Epithelial cell of prostate (primary cell): ENCODE data around the gene MACROH2A2.
A peak's percentile ranks its signal among the peaks of the same experiment; 100 is the strongest.
"Not testable (repeated sequence)": the region's sequence is repeated elsewhere in the genome, so short reads cannot be mapped to it uniquely, and the experiment has no call there.

ENCODE experiments used
- DNase-seq: peaks from one replicate; pipeline ENCODE4 v3.0.0-alpha.2; 2011; ENCODE audit warnings: low read depth, low spot score
- H3K27ac ChIP-seq: fragments of 450-650 bp; 2 replicates; pipeline ENCODE4 v1.5.1; 2017; ENCODE audit warnings: mild to moderate bottlenecking

The MACROH2A2 gene

DNA sequence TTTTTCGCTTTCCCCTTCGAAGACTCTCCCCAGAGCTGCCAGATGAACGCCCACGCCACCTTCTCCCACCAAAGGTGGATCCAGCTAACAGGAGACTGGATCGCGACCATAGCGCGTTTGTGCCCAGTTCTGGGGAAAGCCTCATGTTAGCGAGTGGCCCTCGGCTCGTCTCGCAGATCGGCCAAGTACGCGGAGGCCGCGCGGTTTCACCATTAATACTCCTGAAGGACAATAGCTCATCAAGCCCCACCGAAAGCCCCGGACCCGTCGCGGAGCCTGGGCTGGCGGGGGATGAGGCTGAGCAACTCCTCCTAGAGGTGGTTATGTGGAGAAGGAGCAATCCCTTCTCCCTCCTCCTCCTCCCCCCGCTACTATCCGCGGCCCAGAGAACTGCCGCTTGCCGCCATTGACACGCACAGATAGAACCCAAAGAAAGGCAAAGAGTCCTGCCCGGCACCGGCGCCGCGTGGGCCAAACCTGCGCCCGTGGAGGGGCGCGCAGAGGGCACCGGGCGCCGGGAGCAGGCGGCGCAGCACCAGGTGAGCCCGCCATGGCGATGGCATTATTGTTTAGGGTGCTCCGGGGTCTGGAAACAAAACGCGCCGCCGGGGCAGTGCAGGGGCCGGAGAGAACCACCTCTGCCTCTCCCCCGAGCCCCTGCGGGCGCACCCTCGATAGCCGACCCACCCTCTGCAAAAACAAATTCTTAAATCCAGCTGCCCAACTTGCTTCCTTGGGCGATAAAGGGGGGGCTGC is at the start of gene MACROH2A2:
Gene MACROH2A2 (plus strand): TSS at position 385 of the 756 bp plus-strand sequence. CDS start 22,813 bp downstream, outside the sequence.
- peak within 1 kb of the TSS; percentile 41 for H3K27ac ChIP-seq
- peak; percentile 8 for DNase-seq

DNA sequence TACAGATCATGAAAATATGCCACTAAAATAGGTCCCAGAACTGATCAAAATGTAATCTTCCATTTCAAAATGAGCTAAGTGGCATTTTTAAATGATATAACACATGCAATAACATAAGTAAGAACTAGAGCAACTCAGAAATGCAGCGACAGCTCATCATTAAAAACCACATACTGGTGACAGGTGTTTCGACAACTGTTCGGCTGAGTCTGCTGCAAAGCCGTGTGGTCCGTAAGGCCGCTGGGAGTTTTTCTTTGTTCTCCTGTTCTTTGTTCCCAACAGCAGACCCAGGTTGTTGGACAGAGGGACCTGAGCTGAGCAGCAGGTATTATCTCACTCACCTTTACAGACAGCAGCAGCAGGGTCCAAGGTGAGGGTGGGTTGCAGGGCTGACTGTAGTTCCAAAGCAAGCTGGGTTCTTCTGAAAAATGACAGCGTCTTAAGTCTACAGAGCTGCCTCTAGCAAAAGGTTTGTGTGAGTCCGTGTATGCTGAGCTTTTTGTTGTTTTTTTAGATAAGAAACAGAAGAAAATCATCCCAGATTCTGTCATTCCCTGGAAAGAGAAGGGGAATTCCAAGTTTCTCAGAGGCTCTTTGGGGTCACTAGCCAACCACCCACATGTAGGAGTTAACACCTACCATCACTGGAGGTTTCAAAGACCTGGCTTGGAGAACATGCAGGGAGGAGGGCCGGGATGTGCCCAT is 45.4 kb upstream of the MACROH2A2 start:
- no peak for DNase-seq
- no peak overlapping the region for H3K27ac ChIP-seq

DNA sequence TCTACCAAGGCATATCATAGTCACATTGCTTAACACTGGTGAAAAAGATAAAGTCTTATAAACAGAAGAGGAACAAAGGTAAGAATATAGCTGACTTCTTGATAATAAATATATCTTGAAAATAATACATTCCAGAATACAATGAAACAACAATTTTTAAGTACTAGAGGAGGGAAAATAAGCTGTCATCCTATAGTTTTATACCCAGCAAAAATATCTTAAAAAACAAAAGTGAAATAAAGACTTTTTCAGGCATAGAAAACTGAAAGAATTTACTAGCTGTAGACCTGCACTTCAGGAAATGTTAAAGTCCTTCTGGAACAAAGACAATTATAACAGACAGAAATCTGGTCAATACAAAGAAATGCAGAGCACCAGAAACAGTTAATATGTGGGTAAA is 21.4 kb upstream of the MACROH2A2 start:
- no peak for DNase-seq

DNA sequence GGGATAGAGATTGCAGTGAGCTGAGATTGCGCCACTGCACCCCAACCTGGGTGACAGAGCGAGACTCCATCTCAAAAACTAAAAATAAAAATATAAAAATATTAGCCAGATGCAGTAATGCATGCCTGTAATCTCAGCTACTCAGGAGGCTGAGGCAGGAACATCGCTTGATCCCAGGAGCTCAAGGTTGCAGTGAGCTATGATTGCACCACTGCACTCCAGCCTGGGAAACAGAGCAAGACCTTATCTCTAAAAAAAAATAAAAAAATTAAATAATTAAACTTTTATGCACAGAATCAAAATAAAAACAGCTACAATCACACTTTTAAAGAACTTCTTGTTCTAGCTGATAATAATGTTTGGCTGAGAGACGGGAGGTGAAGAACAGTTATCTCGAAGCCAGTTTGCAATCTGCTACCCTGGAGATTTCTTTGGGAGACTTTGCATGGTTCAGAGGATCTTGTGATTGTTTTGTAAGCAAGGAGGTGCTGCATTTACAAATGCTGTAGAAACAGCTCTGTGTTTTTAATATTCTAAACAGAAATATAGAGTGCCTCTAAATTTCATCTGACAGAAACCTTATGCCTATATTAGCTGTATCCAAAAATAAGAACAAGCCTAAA is 19.9 kb upstream of the MACROH2A2 start:
- H3K27ac ChIP-seq, result no peak overlapping the region
- no peak for DNase-seq

More for the DNA sequence above, 21.4 kb upstream of the MACROH2A2 start:
- no peak overlapping the region for H3K27ac ChIP-seq

DNA sequence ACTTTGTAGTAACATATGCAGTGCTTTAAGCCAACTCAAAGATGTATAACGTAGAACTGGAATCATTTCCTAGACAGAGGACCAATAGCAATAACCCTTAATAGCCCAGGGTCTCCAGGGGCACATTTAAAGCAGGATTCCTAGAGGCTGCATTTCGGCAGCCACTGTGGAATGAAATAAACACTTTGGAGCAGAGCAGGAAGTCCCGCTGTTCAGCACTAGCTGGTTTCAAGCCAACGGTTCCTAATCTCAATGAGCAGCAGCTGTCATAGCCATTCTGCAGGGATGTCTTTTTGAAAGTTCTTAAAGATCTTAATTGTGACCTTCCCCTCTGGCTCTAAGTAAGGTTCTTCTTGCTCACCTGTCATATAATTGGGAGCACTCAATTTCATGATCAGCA is 18.4 kb upstream of the MACROH2A2 start:
- DNase-seq, result no peak

DNA sequence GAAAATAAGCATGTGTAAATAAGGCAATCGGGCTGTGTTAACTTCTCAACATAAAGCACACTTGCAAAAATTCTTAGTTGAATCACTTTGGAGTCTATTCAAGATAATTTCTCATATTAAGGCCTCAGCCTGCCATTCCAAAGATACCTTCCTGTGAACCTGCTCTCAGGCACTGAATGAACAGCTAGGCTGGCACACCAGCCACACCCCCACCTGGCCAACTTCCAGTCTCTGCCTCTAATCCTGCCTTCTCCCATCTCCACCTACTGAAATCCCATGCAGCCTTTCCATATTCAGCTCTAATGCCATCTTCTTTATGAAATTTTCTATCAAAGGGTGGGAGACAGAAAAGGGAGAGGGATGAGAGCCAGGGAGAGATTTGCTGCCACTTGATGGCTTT is 17.1 kb upstream of the MACROH2A2 start:
- no peak for DNase-seq

More for the DNA sequence above, 18.4 kb upstream of the MACROH2A2 start:
- no peak overlapping the region for H3K27ac ChIP-seq

DNA sequence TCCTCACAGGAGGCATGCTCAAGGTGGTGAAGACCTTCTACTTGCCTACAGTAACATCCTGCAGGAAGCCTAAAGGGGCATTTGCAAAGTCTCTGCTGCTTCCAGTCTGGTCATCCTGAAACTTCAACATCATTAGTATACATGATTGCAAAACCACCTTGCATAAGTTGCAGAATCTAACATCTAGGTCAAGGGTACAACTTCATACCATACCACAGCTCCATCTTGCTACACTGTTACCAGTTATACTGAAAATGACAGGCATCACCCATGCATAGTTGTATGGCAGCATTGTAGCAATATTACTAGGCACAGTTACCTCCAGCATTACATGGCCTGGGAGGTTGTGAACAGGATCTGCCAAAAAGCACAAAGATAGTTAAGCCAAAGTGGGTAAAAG is 13.7 kb upstream of the MACROH2A2 start:
- DNase-seq, result no peak
- no peak overlapping the region for H3K27ac ChIP-seq

More for the DNA sequence above, 17.1 kb upstream of the MACROH2A2 start:
- H3K27ac ChIP-seq, result no peak overlapping the region

DNA sequence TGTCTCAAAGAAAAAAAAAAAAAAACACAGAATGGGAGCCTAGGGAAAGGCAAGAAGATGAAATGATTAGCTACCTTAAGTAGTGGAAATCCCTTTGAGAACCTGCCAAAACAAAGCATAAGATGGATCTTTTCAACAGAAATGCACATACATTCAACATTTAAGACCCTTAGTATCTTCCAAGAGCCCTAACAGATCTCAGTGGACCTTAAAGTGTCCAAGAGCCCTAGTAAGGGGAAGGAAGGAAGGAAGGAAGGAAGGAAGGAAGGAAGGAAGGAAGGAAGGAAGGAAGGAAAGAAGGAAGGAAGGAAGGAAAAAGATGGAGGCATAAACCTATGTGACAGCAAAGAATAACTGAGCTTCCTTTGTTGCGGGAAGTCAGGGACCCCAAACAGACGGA is 11.6 kb upstream of the MACROH2A2 start:
- H3K27ac ChIP-seq, result no peak overlapping the region
- no peak for DNase-seq

DNA sequence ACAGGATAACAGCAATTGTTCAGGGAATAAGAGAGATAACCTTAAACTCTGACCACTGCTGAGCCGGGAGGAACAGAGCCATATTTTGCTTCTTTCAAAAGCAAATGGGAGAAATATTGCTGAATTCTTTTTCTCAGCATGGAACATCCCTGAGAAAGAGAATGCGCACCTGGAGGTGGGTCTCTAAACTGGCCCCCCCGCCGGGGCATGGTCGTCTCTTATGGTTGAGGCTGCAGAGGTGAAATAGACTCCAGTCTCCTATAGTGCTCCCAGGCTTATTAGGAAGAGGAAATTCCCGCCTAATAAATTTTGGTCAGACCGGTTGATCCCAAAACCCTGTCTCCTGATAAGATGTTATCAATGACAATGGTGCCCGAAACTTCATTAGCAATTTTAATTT is 10.9 kb upstream of the MACROH2A2 start:
- DNase-seq, H3K27ac ChIP-seq: not testable (repeated sequence)

DNA sequence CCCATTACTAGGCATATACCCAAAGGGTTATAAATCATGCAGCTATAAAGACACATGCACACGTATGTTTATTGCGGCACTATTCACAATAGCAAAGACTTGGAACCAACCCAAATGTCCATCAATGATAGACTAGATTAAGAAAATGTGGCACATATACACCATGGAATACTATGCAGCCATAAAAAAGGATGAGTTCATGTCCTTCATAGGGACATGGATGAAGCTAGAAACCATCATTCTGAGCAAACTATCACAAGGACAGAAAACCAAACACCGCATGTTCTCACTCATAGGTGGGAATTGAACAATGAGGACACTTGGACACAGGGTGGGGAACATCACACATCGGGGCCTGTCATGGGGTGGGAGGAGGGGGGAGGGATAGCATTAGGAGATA is 5.6 kb upstream of the MACROH2A2 start:
- H3K27ac ChIP-seq, DNase-seq: not testable (repeated sequence)

DNA sequence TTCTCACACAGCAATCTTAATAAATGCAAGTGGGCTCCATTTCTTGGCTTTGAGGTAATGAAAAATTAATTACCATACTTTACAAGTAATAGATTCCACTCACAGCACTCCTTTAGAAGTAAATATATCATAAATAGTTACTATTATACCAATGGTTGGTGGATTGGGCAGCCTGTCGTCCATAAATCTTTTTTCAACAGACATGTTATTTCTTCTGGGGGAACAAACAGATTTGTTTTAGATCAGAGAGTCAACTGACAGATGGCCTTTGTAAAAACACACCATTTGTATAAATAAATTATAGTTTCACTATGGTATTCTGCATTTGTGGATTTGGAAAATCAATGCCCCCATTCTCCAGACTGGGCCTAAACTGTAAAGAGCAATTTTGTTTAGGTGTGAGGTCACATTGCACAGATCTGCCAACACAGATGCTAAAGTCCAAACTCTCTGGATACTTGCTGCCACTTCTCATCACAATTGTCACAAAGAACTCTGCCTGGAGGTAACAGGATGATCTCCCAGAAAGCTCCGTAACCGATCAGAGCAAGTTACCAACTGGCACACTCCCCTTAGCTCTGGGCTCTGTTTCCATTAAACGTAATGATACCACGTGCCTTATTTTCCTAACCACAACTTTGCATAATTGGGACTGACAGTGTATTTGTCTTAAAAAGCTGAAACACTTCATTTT is 4.5 kb upstream of the MACROH2A2 start:
- no peak for DNase-seq
- H3K27ac ChIP-seq, result no peak overlapping the region

DNA sequence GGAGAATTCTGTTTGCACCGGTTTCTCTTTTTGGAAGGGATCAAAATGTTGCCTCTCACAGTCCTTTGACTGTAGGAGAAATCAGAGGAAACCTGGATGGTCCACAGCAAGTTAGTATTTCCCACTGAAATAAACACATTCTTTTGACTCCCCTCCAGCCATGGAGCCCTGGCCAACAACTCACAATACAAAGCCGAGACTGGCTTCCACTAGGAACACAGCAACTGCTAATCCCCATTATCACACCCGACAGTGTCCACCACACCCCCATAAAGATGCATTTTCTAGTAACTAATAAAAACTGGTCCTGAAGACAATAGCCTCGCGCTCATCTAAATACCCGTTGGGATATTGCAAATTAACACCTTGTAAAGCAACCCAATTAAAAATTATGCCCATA is 798 bp upstream of the MACROH2A2 start:
- H3K27ac ChIP-seq, result no peak overlapping the region
- DNase-seq, result no peak

DNA sequence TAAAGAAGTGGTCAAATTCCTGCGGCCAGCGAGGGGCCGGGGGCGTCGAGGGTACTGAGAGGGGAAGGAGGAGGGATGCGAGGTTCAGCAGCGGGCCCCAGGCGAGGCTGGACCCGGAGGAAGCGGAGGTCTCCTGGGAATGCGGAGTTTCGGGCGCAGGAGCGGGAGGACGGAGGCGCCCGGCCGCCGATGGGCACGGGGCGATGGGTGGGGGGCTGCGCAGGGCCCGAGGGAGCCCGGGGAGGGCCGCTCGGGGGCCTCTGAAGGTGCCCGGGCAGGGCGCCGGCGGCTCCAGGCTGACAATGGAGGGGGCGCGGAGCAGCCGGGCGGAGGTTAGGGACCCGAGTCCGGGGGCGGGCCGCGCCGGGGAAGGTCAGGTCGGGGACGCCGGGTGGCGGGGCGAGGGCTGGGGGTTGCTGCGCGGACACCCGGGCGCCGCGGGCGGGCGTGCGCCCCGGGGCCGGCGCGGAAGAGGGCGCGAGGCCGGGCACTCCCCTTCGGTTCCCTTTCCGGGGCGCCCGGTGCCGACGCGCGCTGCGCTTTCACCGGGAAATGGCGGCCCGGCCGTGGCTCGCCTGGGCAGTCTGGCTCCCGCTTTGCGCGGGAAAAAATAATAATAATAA is 683 bp downstream of the MACROH2A2 start:
- DNase-seq, result no peak
- H3K27ac ChIP-seq, result peak overlapping the region; percentile 41

DNA sequence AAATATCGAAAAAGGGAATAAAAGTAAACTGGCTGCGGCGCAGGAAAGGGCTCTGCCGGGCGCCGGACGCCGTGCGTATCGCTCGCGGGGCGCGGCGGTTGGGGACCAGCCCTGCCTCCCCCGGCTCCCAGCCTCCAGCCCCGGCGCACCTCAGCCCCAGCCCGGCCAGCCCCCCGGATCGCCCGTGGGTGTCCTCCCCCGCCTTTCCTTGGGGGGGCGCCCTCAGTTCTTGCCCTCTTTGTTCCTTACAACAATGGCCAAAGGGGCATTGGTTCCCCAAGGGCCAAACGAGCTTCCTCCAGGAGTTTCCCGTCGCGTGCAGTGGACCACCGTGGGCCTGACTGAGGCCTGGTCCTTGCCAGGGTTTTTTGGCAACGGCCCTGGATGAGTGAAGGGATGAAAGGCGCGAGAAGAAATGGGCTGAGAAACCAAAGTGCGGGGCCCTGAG is 1.2 kb downstream of the MACROH2A2 start:
- no peak for DNase-seq
- peak overlapping the region; percentile 41 for H3K27ac ChIP-seq

DNA sequence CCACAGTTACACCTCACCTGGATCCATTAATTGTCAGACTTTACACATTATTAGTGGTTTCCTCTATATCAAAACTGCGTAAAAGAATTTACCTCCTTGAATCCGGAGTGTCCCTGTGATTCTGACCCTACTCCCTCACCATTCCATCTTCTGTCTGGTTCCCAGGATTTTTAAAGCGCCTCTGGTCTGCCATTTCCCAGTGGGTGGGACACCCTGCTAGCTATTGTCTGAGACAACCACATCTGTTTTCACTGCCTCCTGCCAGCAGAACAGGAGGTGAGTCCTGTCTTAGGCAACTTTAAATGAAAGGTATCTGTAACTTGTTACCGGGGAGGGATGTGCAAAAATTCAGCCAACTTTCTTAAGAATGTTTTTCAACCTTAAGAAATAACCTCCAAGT is 2.3 kb downstream of the MACROH2A2 start:
- no peak for DNase-seq
- no peak overlapping the region for H3K27ac ChIP-seq

DNA sequence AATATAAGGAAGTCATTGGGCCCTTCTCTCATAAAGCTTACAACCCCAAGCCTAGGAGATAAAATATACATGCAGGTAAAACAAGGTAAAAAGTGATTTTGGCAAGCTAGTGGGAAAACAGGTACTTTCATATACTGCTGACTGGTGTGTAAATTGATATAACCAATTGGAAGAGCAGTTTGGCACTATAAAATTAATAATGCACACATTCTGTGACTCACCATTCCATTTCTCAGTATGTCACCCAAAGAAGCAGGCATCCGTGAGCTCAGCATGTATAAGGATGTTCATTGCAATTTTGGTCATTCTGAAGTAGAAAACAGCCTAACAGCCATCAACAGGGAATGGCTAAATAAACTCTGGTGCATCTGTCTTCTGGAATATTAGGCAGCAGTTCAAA is 2.9 kb downstream of the MACROH2A2 start:
- peak; percentile 12 for DNase-seq
- H3K27ac ChIP-seq, result no peak overlapping the region

DNA sequence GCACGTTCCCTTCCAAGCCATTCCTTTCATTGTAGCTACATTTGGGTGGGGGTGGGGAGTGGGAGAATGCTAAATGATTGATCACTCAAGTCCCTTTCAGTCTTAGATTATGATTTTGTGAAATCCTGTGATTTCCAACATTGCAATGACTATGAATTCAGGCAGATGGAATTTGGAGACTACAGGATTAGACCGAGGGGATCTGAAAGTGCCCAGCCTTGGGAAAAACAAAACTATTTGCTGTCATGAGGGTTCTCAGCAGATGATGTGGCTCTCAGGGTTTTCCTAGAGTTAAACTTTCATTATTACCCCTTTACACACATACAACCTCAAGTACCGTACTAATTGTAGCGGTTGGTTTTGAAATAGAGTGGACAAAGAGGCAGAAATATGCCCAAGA is 4.7 kb downstream of the MACROH2A2 start:
- H3K27ac ChIP-seq, result no peak overlapping the region
- DNase-seq, result no peak

DNA sequence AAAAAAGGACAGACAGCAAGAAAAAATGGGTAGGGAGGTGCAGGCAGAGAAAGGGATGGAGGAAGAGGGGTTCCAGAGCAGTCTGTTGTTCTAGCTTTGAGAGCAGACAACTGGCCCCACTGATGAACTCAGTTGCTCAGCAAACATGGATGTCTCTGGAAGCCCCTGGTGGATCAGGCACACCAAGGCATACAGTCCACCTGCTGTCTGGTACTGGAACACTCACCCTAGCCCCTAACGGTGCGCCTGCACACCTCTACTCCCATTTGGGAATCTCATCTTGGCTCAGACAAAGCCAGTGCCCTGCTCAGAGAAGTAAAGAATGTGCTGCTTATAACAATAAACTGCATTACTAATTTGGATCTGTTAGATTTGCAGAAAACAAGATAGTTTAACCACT is 7.7 kb downstream of the MACROH2A2 start:
- no peak overlapping the region for H3K27ac ChIP-seq
- DNase-seq, result no peak

DNA sequence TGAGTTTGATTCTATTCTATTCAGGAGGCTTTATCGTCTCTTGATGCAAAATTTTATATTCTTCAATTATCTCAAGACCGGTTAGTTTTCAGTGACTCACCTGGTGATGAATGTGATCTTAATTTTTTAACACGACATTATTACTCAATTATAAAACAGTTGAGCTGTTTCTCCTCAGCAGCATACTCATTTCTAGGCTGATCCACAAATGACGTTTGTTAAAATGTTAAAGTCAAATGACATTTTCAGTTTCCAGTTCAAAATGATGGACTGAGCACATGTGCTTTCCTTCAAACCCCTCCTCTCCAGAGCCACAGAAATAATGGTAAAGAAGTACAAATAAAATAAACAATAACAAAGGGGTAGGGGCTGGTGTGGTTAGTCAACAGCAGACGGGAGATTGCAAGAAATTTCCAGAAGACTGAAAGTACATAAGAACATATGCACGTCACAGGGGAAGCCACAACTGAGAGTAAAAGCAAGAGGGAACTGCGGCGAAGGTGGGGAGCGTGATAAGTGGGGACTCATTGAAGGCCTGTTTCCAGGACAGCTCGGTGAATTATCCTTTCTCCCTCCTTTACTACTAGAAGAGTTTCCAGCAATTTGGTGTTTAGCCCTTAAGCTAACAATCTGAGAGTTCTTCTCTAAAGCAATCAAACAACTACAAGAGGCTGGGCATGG is 10.9 kb downstream of the MACROH2A2 start:
- no peak overlapping the region for H3K27ac ChIP-seq
- no peak for DNase-seq

DNA sequence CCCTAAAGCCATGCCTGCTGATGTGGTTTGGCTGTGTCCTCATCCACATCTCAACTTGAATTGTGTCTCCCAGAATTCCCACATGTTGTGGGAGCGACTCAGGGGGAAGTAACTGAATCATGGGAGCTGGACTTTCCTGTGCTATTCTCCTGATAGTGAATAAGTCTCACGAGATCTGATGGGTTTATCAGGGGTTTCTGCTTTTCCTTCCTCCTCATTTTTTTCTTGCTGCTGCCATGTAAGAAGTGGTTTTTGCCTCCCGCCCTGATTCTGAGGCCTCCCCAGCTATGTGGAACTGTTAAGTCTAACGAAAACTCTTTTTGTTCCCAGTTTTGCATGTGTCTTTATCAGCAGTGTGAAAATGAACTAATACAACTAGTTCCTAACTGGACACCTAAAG is 11.8 kb downstream of the MACROH2A2 start:
- no peak for DNase-seq
- H3K27ac ChIP-seq, result no peak overlapping the region
